Activated CD4-positive, alpha-beta memory T cell treated with anti-CD3 and anti-CD28 coated beads for 36 hours (primary cell): ENCODE results near the gene AJUBA. TPM values are rescaled to one million over a fixed set of nuclear protein-coding genes. Genes with fewer than 3 reads are reported as not detected.

Experiments
- CTCF ChIA-PET: fragments of 350-600 bp; sonication (Branson Sonifier 250); formaldehyde crosslinking; loops from one replicate; lab custom pipeline; 2021; ENCODE audit warnings: antibody characterized with exemption, inconsistent platforms; lab: Charles Lee
- POLR2A ChIA-PET: fragments of 350-600 bp; sonication (Branson Sonifier 250); formaldehyde crosslinking; loops from one replicate; lab custom pipeline; 2021; ENCODE audit warnings: antibody characterized with exemption; lab: Charles Lee
- DNase-seq: peaks from one replicate; pipeline ENCODE4 v3.0.0-alpha.2; 2020
- H3K27ac Mint-ChIP-seq: one replicate; pipeline ENCODE4 v1.8.0; 2021; ENCODE audit warnings: mixed read lengths
- H3K27me3 Mint-ChIP-seq: one replicate; pipeline ENCODE4 v1.8.0; 2021; ENCODE audit warnings: mixed read lengths
- H3K36me3 Mint-ChIP-seq: one replicate; pipeline ENCODE4 v1.8.0; 2021; ENCODE audit warnings: mixed read lengths
- H3K4me1 Mint-ChIP-seq: one replicate; pipeline ENCODE4 v1.8.0; 2021; ENCODE audit warnings: low read depth, mixed read lengths
- H3K4me3 Mint-ChIP-seq: one replicate; pipeline ENCODE4 v1.8.0; 2021; ENCODE audit warnings: mild to moderate bottlenecking, mixed read lengths
- H3K9me3 Mint-ChIP-seq: one replicate; pipeline ENCODE4 v1.8.0; 2021; ENCODE audit warnings: mixed read lengths
- intact Hi-C: fragments of 100-400 bp; cut with micrococcal nuclease; formaldehyde crosslinking; loops from one replicate; pipeline ENCODE4 v1.15.1; 2023
- total RNA-seq, 2 experiments: library from RNA; stranded (reverse); gene quantifications; one replicate each; pipeline ENCODE4 v1.2.3, GENCODE V29; 2021

The AJUBA gene
- total RNA-seq, 2 experiments from 2014 or later = 1.5 to 1.7 TPM

- Mint-ChIP-seq H3K4me1 (peaks cover 7% of the 10 kb centered on the region), H3K4me3 (no peak overlapping the region), H3K27ac (no peak overlapping the region), H3K27me3 (no peaks in the 10 kb centered on the region), H3K9me3 (no peaks in the 10 kb centered on the region), H3K36me3 (no peaks in the 10 kb centered on the region)
- CTCF ChIA-PET = interaction anchor here (1.2 to 18.3 kb wide), 12 partner anchors 10 to 191 kb away, joined by 3 to 839 read pairs (median 12); partner anchors contain the start of genes AJUBA and CDH24
- no peak for DNase-seq
- intact Hi-C loops = no loop called here
- POLR2A ChIA-PET = interaction anchor here (1.8 kb wide), 1 partner anchor 11 kb away, joined by 6 read pairs; no protein-coding TSS in a partner anchor
Measured at GRCh38 chr14:22995889-22996625, 13.7 kb upstream of the AJUBA start.

GRCh38 chr14:22994762-22995275, 12.5 kb upstream of the AJUBA start:
- ChIA-PET CTCF (interaction anchor here (0.6 to 18.3 kb wide), 26 partner anchors 9 to 565 kb away, joined by 3 to 839 read pairs (median 4); partner anchors contain the start of genes AJUBA, CDH24 and PSMB11), POLR2A (interaction anchor here (0.6 to 1.8 kb wide), 3 partner anchors 12 to 76 kb away, joined by 3 to 6 read pairs (median 4); partner anchors contain the start of gene RBM23)
- DNase-seq = peak; percentile 40
- intact Hi-C loops = no loop called here
- no peak overlapping the region for H3K4me3 Mint-ChIP-seq
- no peaks in the 10 kb centered on the region for H3K9me3 Mint-ChIP-seq
- no peaks in the 10 kb centered on the region for H3K36me3 Mint-ChIP-seq
- H3K27me3 Mint-ChIP-seq = no peaks in the 10 kb centered on the region
- H3K4me1 Mint-ChIP-seq = peaks cover 3% of the 10 kb centered on the region
- no peak overlapping the region for H3K27ac Mint-ChIP-seq

- no peaks in the 10 kb centered on the region for H3K9me3 Mint-ChIP-seq
Measured at GRCh38 chr14:22993517-22993916, 11.2 kb upstream of the AJUBA start.

GRCh38 chr14:22991852-22992251, 9.5 kb upstream of the AJUBA start:
- CTCF ChIA-PET = interaction anchor here (1.8 to 18.3 kb wide), 3 partner anchors 9 to 68 kb away, joined by 3 to 839 read pairs (median 12); partner anchors contain the start of gene CDH24
- H3K36me3 Mint-ChIP-seq = no peaks in the 10 kb centered on the region
- no peak overlapping the region for H3K4me3 Mint-ChIP-seq
- no peaks in the 10 kb centered on the region for H3K9me3 Mint-ChIP-seq
- peaks cover 3% of the 10 kb centered on the region for H3K4me1 Mint-ChIP-seq
- no peaks in the 10 kb centered on the region for H3K27me3 Mint-ChIP-seq
- POLR2A ChIA-PET = no interaction called here
- DNase-seq = no peak
- H3K27ac Mint-ChIP-seq = no peak overlapping the region
- intact Hi-C loops = no loop called here

More at GRCh38 chr14:22993517-22993916, 11.2 kb upstream of the AJUBA start:
- Mint-ChIP-seq H3K4me3 (no peak overlapping the region), H3K27me3 (no peaks in the 10 kb centered on the region), H3K4me1 (peaks cover 3% of the 10 kb centered on the region), H3K27ac (no peak overlapping the region), H3K36me3 (no peaks in the 10 kb centered on the region)
- ChIA-PET CTCF (interaction anchor here (0.8 to 18.3 kb wide), 7 partner anchors 9 to 84 kb away, joined by 3 to 839 read pairs (median 10); partner anchors contain the start of gene CDH24), POLR2A (no interaction called here)
- no peak for DNase-seq
- intact Hi-C loops = no loop called here

GRCh38 chr14:22987291-22987690, 4.9 kb upstream of the AJUBA start:
- H3K27me3 Mint-ChIP-seq = no peaks in the 10 kb centered on the region
- CTCF ChIA-PET = interaction anchor here (0.7 to 18.3 kb wide), 29 partner anchors 9 to 417 kb away, joined by 3 to 839 read pairs (median 11); partner anchors contain the start of genes CDH24, HAUS4, PRMT5 and PSMB11
- no peak overlapping the region for H3K27ac Mint-ChIP-seq
- H3K9me3 Mint-ChIP-seq = no peaks in the 10 kb centered on the region
- intact Hi-C loops = loop anchor here (10.0 kb wide), 1 partner anchor 198 kb away; the partner anchor contains the start of gene SLC7A8
- H3K4me3 Mint-ChIP-seq = no peak overlapping the region
- no peak for DNase-seq
- H3K4me1 Mint-ChIP-seq = no peaks in the 10 kb centered on the region
- no peaks in the 10 kb centered on the region for H3K36me3 Mint-ChIP-seq
- POLR2A ChIA-PET = interaction anchor here (0.6 to 2.2 kb wide), 6 partner anchors 15 to 71 kb away, joined by 3 to 14 read pairs (median 4); partner anchors contain the start of gene CDH24

GRCh38 chr14:22986508-22987054, 4.2 kb upstream of the AJUBA start:
- no peak overlapping the region for H3K4me3 Mint-ChIP-seq
- POLR2A ChIA-PET = interaction anchor here (0.8 to 2.2 kb wide), 8 partner anchors 20 to 71 kb away, joined by 3 to 14 read pairs (median 4); partner anchors contain the start of genes CDH24 and PSMB5
- H3K27ac Mint-ChIP-seq = no peak overlapping the region
- peak; percentile 92 for DNase-seq
- H3K9me3 Mint-ChIP-seq = no peaks in the 10 kb centered on the region
- H3K27me3 Mint-ChIP-seq = no peaks in the 10 kb centered on the region
- CTCF ChIA-PET = interaction anchor here (0.6 to 18.3 kb wide), 60 partner anchors 9 to 428 kb away, joined by 3 to 839 read pairs (median 5); partner anchors contain the start of genes ACIN1, C14orf119, CDH24 and HAUS4
- intact Hi-C loops = loop anchor here (1.0 to 10.0 kb wide), 2 partner anchors 72 to 198 kb away; partner anchors contain the start of gene SLC7A8
- H3K36me3 Mint-ChIP-seq = no peaks in the 10 kb centered on the region
- no peaks in the 10 kb centered on the region for H3K4me1 Mint-ChIP-seq

- no peak for DNase-seq
- Mint-ChIP-seq H3K4me1 (no peaks in the 10 kb centered on the region), H3K4me3 (no peak overlapping the region), H3K9me3 (no peaks in the 10 kb centered on the region), H3K27me3 (no peaks in the 10 kb centered on the region), H3K36me3 (no peaks in the 10 kb centered on the region), H3K27ac (no peak overlapping the region)
- POLR2A ChIA-PET = interaction anchor here (0.8 to 2.2 kb wide), 5 partner anchors 20 to 72 kb away, joined by 3 to 14 read pairs (median 4); partner anchors contain the start of genes CDH24 and PSMB5
- intact Hi-C loops = loop anchor here (1.0 to 10.0 kb wide), 2 partner anchors 72 to 199 kb away; partner anchors contain the start of gene SLC7A8
- CTCF ChIA-PET = interaction anchor here (0.6 to 18.3 kb wide), 60 partner anchors 10 to 428 kb away, joined by 3 to 839 read pairs (median 5); partner anchors contain the start of genes ACIN1, C14orf119, CDH24 and HAUS4
Measured at GRCh38 chr14:22985894-22986507, 3.6 kb upstream of the AJUBA start.

GRCh38 chr14:22984959-22985658, 2.8 kb upstream of the AJUBA start:
- no peaks in the 10 kb centered on the region for H3K36me3 Mint-ChIP-seq
- no peak overlapping the region for H3K27ac Mint-ChIP-seq
- DNase-seq = no peak
- H3K27me3 Mint-ChIP-seq = no peaks in the 10 kb centered on the region
- ChIA-PET POLR2A (interaction anchor here (0.5 kb wide), 1 partner anchor 48 kb away, joined by 4 read pairs; no protein-coding TSS in a partner anchor), CTCF (interaction anchor here (0.7 to 18.3 kb wide), 18 partner anchors 8 to 336 kb away, joined by 3 to 839 read pairs (median 10); partner anchors contain the start of genes CDH24, HAUS4, PABPN1 and PRMT5)
- intact Hi-C loops = loop anchor here (5.0 to 10.0 kb wide), 2 partner anchors 163 to 200 kb away; partner anchors contain the start of gene SLC7A8
- H3K9me3 Mint-ChIP-seq = no peaks in the 10 kb centered on the region
- H3K4me3 Mint-ChIP-seq = no peak overlapping the region
- peaks cover under 1% of the 10 kb centered on the region for H3K4me1 Mint-ChIP-seq

- peak; percentile 16 for DNase-seq
- intact Hi-C loops = loop anchor here (5.0 to 10.0 kb wide), 2 partner anchors 160 to 203 kb away; partner anchors contain the start of gene SLC7A8
- H3K4me1 Mint-ChIP-seq = peaks cover 6% of the 10 kb centered on the region
- H3K36me3 Mint-ChIP-seq = no peaks in the 10 kb centered on the region
- no peaks in the 10 kb centered on the region for H3K27me3 Mint-ChIP-seq
- no peak overlapping the region for H3K4me3 Mint-ChIP-seq
- CTCF ChIA-PET = interaction anchor here (0.7 to 18.3 kb wide), 23 partner anchors 8 to 444 kb away, joined by 3 to 839 read pairs (median 5); partner anchors contain the start of genes CDH24, HAUS4 and PRMT5
- POLR2A ChIA-PET = interaction anchor here (0.7 to 1.7 kb wide), 4 partner anchors 25 to 1135 kb away, joined by 3 to 4 read pairs (median 3); partner anchors contain the start of genes ACIN1 and C14orf119
- no peaks in the 10 kb centered on the region for H3K9me3 Mint-ChIP-seq
- no peak overlapping the region for H3K27ac Mint-ChIP-seq
Measured at GRCh38 chr14:22981876-22982476, 375 bp downstream of the AJUBA start.
